HepG2 (cell line): ENCODE results near the gene ACYP2. TPM values are rescaled to one million over a fixed set of nuclear protein-coding genes. Genes with fewer than 3 reads are reported as not detected.
A peak's percentile ranks its signal among the peaks of the same experiment; 100 is the strongest.

Experiments
- IKZF4 ChIP-seq: sonication (generic); formaldehyde crosslinking; IDR thresholded peaks from 2 replicates; pipeline ENCODE4 v1.5.1; 2020; ENCODE audit warnings: borderline replicate concordance, mild to moderate bottlenecking, low read depth, missing genetic modification reagents; ENCODE audit errors: not compliant biosample characterization
- KAT2B ChIP-seq: fragments of 150-350 bp; IDR thresholded peaks from 2 replicates; pipeline ENCODE4 v1.6.1; 2014; ENCODE audit warnings: low read depth, low read length, borderline replicate concordance
- NFE2L1 ChIP-seq: sonication (generic); formaldehyde crosslinking; IDR thresholded peaks from 2 replicates; pipeline ENCODE4 v1.4.0; 2020; ENCODE audit warnings: missing genetic modification reagents, mild to moderate bottlenecking, borderline replicate concordance
- ONECUT2 ChIP-seq: sonication (generic); formaldehyde crosslinking; IDR thresholded peaks from 2 replicates; pipeline ENCODE4 v1.4.0; 2020; ENCODE audit warnings: missing genetic modification reagents
- SIX4 ChIP-seq: sonication (generic); formaldehyde crosslinking; IDR thresholded peaks from 2 replicates; pipeline ENCODE4 v1.4.0; 2020; ENCODE audit warnings: missing genetic modification reagents
- ZKSCAN5 ChIP-seq: sonication (generic); formaldehyde crosslinking; IDR thresholded peaks from 2 replicates; pipeline ENCODE4 v1.5.1; 2020; ENCODE audit warnings: mild to moderate bottlenecking, missing genetic modification reagents
- polyA plus RNA-seq, 8 experiments: library from polyadenylated mRNA; depleted of rRNA in 3 of 8; stranded (reverse) in 7 of 8; unstranded in 1 of 8; fragments of >200 nt; fragmentation: Illumina TruSeq in 4 of 8; extraction: Trizol in 4 of 8; gene quantifications; 2 replicates each; pipeline versions ENCODE4 v1.2.1 to v1.2.3, GENCODE V29; 2011 to 2016; ENCODE audit warnings: low read depth in 4 of 8, missing spikeins in 1 of 8, mixed read lengths in 1 of 8; ENCODE audit not compliant: insufficient read depth in 1 of 8
- total RNA-seq, 5 experiments: library from RNA; depleted of rRNA; stranded (reverse); fragments of >200 nt; fragmentation: Illumina TruSeq; extraction: Trizol; gene quantifications; 2 replicates each; pipeline ENCODE4 v1.2.3, GENCODE V29; 2016; ENCODE audit warnings: low read depth in 1 of 5
- TF ChIP-seq, protein P1 (sequence below): sonication (generic); formaldehyde crosslinking; IDR thresholded peaks from 2 replicates; pipeline ENCODE4 v1.8.0; 2022; ENCODE audit warnings: mild to moderate bottlenecking, missing genetic modification reagents, moderate library complexity
- TF ChIP-seq, protein P2 (sequence below): sonication (generic); formaldehyde crosslinking; conservative IDR thresholded peaks from 2 replicates; pipeline ENCODE4 v1.4.0; 2020; ENCODE audit warnings: mild to moderate bottlenecking, missing genetic modification reagents, moderate library complexity
- TF ChIP-seq, protein P3 (sequence below): sonication (generic); formaldehyde crosslinking; IDR thresholded peaks from 2 replicates; pipeline ENCODE4 v1.9.0; 2021; ENCODE audit warnings: missing genetic modification reagents, mild to moderate bottlenecking, borderline replicate concordance
- TF ChIP-seq, protein P4 (sequence below): sonication (generic); formaldehyde crosslinking; IDR thresholded peaks from 2 replicates; pipeline ENCODE4 v1.4.0; 2020; ENCODE audit warnings: missing genetic modification reagents, low read depth, mild to moderate bottlenecking, borderline replicate concordance
- TF ChIP-seq, protein P5 (sequence below): sonication (generic); formaldehyde crosslinking; conservative IDR thresholded peaks from 2 replicates; pipeline ENCODE4 v1.8.0; 2022; ENCODE audit warnings: low read depth, missing genetic modification reagents
- TF ChIP-seq, protein P6 (sequence below): sonication (generic); formaldehyde crosslinking; IDR thresholded peaks from 2 replicates; pipeline ENCODE4 v1.4.0; 2020; ENCODE audit warnings: missing genetic modification reagents
- TF ChIP-seq, protein P7 (sequence below): sonication (generic); formaldehyde crosslinking; IDR thresholded peaks from 2 replicates; pipeline ENCODE4 v1.8.1; 2022; ENCODE audit warnings: low read depth, mild to moderate bottlenecking, missing genetic modification reagents

Gene ACYP2
- total and polyA plus RNA-seq, 2 of the 13 experiments (the other 11 are each of a cell fraction or from before 2014, with no cell fraction given) = 12.3 to 12.7 TPM

DNA sequence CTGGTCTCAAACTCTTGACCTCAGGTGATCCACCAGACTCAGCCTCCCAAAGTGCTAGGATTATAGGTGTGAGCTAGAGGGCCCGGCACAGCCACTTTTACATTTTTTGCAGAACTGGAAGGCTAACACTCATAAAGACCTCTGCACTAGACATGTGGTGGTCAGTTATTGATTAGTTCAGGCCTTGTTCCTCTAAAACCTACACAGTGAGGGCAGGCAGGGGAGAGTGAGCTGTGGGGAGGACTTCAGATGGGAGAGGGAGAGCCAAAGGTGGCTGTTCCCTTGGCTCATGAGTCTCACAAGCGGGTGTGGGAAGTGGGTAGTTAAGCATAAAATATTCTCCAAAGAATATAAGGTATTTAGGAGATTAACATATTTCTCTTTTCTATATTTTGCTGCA, 29.3 kb upstream of the ACYP2 start (continued):
- TF ChIP-seq, protein P1, sequence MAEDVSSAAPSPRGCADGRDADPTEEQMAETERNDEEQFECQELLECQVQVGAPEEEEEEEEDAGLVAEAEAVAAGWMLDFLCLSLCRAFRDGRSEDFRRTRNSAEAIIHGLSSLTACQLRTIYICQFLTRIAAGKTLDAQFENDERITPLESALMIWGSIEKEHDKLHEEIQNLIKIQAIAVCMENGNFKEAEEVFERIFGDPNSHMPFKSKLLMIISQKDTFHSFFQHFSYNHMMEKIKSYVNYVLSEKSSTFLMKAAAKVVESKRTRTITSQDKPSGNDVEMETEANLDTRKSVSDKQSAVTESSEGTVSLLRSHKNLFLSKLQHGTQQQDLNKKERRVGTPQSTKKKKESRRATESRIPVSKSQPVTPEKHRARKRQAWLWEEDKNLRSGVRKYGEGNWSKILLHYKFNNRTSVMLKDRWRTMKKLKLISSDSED (CRISPR knock-in tag) = no peak
- TF ChIP-seq ZKSCAN5 (CRISPR knock-in tag) (no peak), ONECUT2 (CRISPR knock-in tag) (peak; percentile 53; the same call in 1 of the 2 replicates), KAT2B (0 out of 2 replicates have a peak, but pooled peaks have one; percentile 2), IKZF4 (no peak), SIX4 (CRISPR knock-in tag) (no peak), NFE2L1 (CRISPR knock-in tag) (no peak)
- TF ChIP-seq, protein P2, sequence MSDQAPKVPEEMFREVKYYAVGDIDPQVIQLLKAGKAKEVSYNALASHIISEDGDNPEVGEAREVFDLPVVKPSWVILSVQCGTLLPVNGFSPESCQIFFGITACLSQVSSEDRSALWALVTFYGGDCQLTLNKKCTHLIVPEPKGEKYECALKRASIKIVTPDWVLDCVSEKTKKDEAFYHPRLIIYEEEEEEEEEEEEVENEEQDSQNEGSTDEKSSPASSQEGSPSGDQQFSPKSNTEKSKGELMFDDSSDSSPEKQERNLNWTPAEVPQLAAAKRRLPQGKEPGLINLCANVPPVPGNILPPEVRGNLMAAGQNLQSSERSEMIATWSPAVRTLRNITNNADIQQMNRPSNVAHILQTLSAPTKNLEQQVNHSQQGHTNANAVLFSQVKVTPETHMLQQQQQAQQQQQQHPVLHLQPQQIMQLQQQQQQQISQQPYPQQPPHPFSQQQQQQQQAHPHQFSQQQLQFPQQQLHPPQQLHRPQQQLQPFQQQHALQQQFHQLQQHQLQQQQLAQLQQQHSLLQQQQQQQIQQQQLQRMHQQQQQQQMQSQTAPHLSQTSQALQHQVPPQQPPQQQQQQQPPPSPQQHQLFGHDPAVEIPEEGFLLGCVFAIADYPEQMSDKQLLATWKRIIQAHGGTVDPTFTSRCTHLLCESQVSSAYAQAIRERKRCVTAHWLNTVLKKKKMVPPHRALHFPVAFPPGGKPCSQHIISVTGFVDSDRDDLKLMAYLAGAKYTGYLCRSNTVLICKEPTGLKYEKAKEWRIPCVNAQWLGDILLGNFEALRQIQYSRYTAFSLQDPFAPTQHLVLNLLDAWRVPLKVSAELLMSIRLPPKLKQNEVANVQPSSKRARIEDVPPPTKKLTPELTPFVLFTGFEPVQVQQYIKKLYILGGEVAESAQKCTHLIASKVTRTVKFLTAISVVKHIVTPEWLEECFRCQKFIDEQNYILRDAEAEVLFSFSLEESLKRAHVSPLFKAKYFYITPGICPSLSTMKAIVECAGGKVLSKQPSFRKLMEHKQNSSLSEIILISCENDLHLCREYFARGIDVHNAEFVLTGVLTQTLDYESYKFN (CRISPR knock-in tag) = 0 out of 2 replicates have a peak, but pooled peaks have one; percentile 24
- TF ChIP-seq, protein P3, sequence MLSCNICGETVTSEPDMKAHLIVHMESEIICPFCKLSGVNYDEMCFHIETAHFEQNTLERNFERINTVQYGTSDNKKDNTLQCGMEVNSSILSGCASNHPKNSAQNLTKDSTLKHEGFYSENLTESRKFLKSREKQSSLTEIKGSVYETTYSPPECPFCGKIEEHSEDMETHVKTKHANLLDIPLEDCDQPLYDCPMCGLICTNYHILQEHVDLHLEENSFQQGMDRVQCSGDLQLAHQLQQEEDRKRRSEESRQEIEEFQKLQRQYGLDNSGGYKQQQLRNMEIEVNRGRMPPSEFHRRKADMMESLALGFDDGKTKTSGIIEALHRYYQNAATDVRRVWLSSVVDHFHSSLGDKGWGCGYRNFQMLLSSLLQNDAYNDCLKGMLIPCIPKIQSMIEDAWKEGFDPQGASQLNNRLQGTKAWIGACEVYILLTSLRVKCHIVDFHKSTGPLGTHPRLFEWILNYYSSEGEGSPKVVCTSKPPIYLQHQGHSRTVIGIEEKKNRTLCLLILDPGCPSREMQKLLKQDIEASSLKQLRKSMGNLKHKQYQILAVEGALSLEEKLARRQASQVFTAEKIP (CRISPR knock-in tag) = 0 out of 2 replicates have a peak, but pooled peaks have one; percentile 44
- TF ChIP-seq, protein P4, sequence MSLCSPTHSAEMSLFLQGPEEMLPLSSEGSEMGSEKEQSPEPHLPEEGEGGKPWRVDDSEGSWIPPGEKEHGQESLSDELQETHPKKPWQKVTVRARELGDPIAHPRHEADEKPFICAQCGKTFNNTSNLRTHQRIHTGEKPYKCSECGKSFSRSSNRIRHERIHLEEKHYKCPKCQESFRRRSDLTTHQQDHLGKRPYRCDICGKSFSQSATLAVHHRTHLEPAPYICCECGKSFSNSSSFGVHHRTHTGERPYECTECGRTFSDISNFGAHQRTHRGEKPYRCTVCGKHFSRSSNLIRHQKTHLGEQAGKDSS (CRISPR knock-in tag) = no peak
- TF ChIP-seq, protein P5, sequence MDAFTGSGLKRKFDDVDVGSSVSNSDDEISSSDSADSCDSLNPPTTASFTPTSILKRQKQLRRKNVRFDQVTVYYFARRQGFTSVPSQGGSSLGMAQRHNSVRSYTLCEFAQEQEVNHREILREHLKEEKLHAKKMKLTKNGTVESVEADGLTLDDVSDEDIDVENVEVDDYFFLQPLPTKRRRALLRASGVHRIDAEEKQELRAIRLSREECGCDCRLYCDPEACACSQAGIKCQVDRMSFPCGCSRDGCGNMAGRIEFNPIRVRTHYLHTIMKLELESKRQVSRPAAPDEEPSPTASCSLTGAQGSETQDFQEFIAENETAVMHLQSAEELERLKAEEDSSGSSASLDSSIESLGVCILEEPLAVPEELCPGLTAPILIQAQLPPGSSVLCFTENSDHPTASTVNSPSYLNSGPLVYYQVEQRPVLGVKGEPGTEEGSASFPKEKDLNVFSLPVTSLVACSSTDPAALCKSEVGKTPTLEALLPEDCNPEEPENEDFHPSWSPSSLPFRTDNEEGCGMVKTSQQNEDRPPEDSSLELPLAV (CRISPR knock-in tag) = no peak
- TF ChIP-seq, protein P6, sequence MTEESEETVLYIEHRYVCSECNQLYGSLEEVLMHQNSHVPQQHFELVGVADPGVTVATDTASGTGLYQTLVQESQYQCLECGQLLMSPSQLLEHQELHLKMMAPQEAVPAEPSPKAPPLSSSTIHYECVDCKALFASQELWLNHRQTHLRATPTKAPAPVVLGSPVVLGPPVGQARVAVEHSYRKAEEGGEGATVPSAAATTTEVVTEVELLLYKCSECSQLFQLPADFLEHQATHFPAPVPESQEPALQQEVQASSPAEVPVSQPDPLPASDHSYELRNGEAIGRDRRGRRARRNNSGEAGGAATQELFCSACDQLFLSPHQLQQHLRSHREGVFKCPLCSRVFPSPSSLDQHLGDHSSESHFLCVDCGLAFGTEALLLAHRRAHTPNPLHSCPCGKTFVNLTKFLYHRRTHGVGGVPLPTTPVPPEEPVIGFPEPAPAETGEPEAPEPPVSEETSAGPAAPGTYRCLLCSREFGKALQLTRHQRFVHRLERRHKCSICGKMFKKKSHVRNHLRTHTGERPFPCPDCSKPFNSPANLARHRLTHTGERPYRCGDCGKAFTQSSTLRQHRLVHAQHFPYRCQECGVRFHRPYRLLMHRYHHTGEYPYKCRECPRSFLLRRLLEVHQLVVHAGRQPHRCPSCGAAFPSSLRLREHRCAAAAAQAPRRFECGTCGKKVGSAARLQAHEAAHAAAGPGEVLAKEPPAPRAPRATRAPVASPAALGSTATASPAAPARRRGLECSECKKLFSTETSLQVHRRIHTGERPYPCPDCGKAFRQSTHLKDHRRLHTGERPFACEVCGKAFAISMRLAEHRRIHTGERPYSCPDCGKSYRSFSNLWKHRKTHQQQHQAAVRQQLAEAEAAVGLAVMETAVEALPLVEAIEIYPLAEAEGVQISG (CRISPR knock-in tag) = no peak
- TF ChIP-seq, protein P7, sequence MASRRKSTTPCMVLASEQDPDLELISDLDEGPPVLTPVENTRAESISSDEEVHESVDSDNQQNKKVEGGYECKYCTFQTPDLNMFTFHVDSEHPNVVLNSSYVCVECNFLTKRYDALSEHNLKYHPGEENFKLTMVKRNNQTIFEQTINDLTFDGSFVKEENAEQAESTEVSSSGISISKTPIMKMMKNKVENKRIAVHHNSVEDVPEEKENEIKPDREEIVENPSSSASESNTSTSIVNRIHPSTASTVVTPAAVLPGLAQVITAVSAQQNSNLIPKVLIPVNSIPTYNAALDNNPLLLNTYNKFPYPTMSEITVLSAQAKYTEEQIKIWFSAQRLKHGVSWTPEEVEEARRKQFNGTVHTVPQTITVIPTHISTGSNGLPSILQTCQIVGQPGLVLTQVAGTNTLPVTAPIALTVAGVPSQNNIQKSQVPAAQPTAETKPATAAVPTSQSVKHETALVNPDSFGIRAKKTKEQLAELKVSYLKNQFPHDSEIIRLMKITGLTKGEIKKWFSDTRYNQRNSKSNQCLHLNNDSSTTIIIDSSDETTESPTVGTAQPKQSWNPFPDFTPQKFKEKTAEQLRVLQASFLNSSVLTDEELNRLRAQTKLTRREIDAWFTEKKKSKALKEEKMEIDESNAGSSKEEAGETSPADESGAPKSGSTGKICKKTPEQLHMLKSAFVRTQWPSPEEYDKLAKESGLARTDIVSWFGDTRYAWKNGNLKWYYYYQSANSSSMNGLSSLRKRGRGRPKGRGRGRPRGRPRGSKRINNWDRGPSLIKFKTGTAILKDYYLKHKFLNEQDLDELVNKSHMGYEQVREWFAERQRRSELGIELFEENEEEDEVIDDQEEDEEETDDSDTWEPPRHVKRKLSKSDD = no peak
